Panc1 (cell line): ENCODE results near the gene LZTS3. TPM values are rescaled to one million over a fixed set of nuclear protein-coding genes. Genes with fewer than 3 reads are reported as not detected.

Experiments
- ATAC-seq: fragments of 200-7000 bp; cut with Tn5 transposase; 2 replicates; pipeline ENCODE4 v1.9.1; 2020; ENCODE audit warnings: mild to moderate bottlenecking, moderate library complexity
- BruUV-seq: library from RNA; stranded (reverse); fragments of 400-500 nt; replicated peaks from 2 replicates; lab custom pipeline; 2021; lab: Mats Ljungman, UMichigan
- CTCF ChIA-PET: fragments of 300-600 bp; sonication (Branson Sonifier 250); formaldehyde crosslinking; loops from one replicate; lab custom pipeline; 2022; ENCODE audit warnings: antibody characterized with exemption; lab: Charles Lee
- POLR2A ChIA-PET: fragments of 300-600 bp; sonication (Branson Sonifier 250); formaldehyde crosslinking; loops from one replicate; lab custom pipeline; 2022; ENCODE audit warnings: antibody characterized with exemption; lab: Charles Lee
- DNase-seq: peaks from one replicate; pipeline ENCODE4 v3.0.0-alpha.2; 2010; ENCODE audit warnings: low read depth, low spot score
- H3K27ac ChIP-seq: 2 replicates; pipeline ENCODE4 v1.5.1; 2011; ENCODE audit warnings: mild to moderate bottlenecking, low read length, inconsistent platforms
- H3K27me3 ChIP-seq: fragments of 200-500 bp; sonication (Bioruptor generic); 2 replicates; pipeline ENCODE4 v1.6.0; 2014; ENCODE audit warnings: low read length, inconsistent platforms; ENCODE audit not compliant: control insufficient read depth, insufficient read depth
- H3K36me3 ChIP-seq: fragments of 200-500 bp; sonication (Bioruptor generic); 2 replicates; pipeline ENCODE4 v1.5.1; 2014; ENCODE audit warnings: inconsistent platforms, mild to moderate bottlenecking, low read length, moderate library complexity; ENCODE audit not compliant: control insufficient read depth, insufficient read depth
- H3K4me1 ChIP-seq: 2 replicates; pipeline ENCODE4 v1.5.1; 2011; ENCODE audit warnings: inconsistent platforms, mild to moderate bottlenecking, low read length, moderate library complexity; ENCODE audit not compliant: control insufficient read depth, insufficient read depth
- H3K4me3 ChIP-seq, 2 experiments: 2 replicates each; pipeline ENCODE4 v1.5.1; 2011 to 2012; ENCODE audit warnings: low read depth in 2 of 2, low read length in 2 of 2, mild to moderate bottlenecking in 2 of 2, inconsistent platforms in 1 of 2, moderate library complexity in 1 of 2
- H3K9me3 ChIP-seq: fragments of 200-500 bp; sonication (Bioruptor generic); 2 replicates; pipeline ENCODE4 v1.5.1; 2014; ENCODE audit warnings: low read depth, mild to moderate bottlenecking, inconsistent platforms, low read length, moderate library complexity; ENCODE audit not compliant: control insufficient read depth, insufficient read depth
- POLR2AphosphoS5 ChIP-seq: IDR thresholded peaks from 2 replicates; pipeline ENCODE4 v1.6.1; 2012; ENCODE audit warnings: mild to moderate bottlenecking, low read depth, low read length, moderate library complexity
- SIN3A ChIP-seq: IDR thresholded peaks from 2 replicates; pipeline ENCODE4 v1.6.1; 2012; ENCODE audit warnings: low read depth, mild to moderate bottlenecking, low read length, moderate library complexity, borderline replicate concordance; ENCODE audit not compliant: insufficient read depth
- TCF7L2 ChIP-seq: IDR thresholded peaks from 2 replicates; pipeline ENCODE4 v1.6.1; 2011; ENCODE audit warnings: mild to moderate bottlenecking, low read depth, low read length, inconsistent platforms
- in situ Hi-C: cut with HindIII; loops from 2 replicates; pipeline ENCODE4 v1.10.0; 2016; ENCODE audit warnings: low sequenced_read_pairs, low pct_unique_long_range_greater_than_20kb
- intact Hi-C: fragments of 100-400 bp; cut with micrococcal nuclease; formaldehyde crosslinking; loops from one replicate; pipeline ENCODE4 v1.10.0; 2022; ENCODE audit not compliant: unreplicated experiment
- total RNA-seq: library from RNA; stranded (reverse); gene quantifications from one replicate; pipeline ENCODE4 v1.2.1, GENCODE V29; 2021; ENCODE audit not compliant: unreplicated experiment
- TF ChIP-seq, protein P1 (sequence below), 2 experiments: IDR thresholded peaks; 2 replicates each; pipeline ENCODE4 v1.6.1; 2011 to 2012; ENCODE audit warnings: low read depth in 2 of 2, control low read depth in 1 of 2, low read length in 1 of 2, mild to moderate bottlenecking in 1 of 2, moderate library complexity in 1 of 2; ENCODE audit not compliant: insufficient read depth in 1 of 2
- TF ChIP-seq, protein P2 (sequence below): fragments of 450-650 bp; IDR thresholded peaks from 2 replicates; pipeline ENCODE4 v1.5.1; 2017; ENCODE audit warnings: mild to moderate bottlenecking

The LZTS3 gene
- total RNA-seq, 1 experiment from 2014 or later = 5.2 TPM

DNA sequence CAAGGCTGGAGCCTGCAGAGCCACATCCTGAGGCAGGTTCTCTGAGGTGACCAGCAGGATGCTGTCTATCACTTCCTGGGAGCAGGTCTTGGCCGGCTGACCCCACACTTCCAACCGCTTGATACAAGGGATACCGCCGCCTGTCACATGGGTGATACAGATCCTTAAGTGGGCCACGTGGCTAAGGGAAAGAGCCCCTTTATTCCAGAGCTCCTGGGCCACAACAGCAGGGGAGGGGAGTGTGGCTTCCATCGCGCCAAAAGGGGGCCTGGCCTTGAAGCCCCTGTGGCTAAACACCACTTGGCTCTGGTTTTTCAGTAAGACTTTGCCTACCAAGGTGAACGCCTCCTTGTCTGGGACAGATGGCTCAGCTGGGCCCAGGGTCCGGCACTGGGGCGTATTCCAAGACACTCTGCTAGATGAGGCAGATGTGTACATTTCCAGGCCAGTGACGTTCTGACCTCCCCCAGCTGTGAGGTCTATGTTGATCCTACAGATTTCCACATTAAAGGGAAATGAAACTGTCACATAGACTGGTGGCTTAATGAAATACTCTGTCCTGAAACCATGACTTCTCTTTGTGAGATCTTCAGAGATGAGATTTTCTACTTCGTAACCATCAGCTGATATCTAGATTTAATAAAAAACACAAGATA lies 51.3 kb downstream of the LZTS3 start:
- no peak for ATAC-seq
- ChIA-PET CTCF (no interaction called here), POLR2A (no interaction called here)
- intact Hi-C loops (no loop called here), in situ Hi-C loops (no loop called here)
- BruUV-seq = no TSS peak
- DNase-seq = no peak
- Histone ChIP-seq H3K36me3 (no peaks in the 10 kb centered on the region), H3K4me1 (no peaks in the 10 kb centered on the region), H3K27me3 (no peaks in the 10 kb centered on the region), H3K4me3 (no peak overlapping the region), H3K9me3 (no peaks in the 10 kb centered on the region), H3K27ac (no peak overlapping the region; the same call in 1 of the 2 replicates)
- TF ChIP-seq TCF7L2 = no peak
- TF ChIP-seq, protein P1, sequence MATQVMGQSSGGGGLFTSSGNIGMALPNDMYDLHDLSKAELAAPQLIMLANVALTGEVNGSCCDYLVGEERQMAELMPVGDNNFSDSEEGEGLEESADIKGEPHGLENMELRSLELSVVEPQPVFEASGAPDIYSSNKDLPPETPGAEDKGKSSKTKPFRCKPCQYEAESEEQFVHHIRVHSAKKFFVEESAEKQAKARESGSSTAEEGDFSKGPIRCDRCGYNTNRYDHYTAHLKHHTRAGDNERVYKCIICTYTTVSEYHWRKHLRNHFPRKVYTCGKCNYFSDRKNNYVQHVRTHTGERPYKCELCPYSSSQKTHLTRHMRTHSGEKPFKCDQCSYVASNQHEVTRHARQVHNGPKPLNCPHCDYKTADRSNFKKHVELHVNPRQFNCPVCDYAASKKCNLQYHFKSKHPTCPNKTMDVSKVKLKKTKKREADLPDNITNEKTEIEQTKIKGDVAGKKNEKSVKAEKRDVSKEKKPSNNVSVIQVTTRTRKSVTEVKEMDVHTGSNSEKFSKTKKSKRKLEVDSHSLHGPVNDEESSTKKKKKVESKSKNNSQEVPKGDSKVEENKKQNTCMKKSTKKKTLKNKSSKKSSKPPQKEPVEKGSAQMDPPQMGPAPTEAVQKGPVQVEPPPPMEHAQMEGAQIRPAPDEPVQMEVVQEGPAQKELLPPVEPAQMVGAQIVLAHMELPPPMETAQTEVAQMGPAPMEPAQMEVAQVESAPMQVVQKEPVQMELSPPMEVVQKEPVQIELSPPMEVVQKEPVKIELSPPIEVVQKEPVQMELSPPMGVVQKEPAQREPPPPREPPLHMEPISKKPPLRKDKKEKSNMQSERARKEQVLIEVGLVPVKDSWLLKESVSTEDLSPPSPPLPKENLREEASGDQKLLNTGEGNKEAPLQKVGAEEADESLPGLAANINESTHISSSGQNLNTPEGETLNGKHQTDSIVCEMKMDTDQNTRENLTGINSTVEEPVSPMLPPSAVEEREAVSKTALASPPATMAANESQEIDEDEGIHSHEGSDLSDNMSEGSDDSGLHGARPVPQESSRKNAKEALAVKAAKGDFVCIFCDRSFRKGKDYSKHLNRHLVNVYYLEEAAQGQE (IDR thresholded peaks at IDR 0.05; ENCODE audit: insufficient read depth in 1 of 2, low read depth in 2 of 2, low read length in 1 of 2) = no peak
- no peak for TF ChIP-seq SIN3A
- no peak for TF ChIP-seq POLR2AphosphoS5
- TF ChIP-seq, protein P2, sequence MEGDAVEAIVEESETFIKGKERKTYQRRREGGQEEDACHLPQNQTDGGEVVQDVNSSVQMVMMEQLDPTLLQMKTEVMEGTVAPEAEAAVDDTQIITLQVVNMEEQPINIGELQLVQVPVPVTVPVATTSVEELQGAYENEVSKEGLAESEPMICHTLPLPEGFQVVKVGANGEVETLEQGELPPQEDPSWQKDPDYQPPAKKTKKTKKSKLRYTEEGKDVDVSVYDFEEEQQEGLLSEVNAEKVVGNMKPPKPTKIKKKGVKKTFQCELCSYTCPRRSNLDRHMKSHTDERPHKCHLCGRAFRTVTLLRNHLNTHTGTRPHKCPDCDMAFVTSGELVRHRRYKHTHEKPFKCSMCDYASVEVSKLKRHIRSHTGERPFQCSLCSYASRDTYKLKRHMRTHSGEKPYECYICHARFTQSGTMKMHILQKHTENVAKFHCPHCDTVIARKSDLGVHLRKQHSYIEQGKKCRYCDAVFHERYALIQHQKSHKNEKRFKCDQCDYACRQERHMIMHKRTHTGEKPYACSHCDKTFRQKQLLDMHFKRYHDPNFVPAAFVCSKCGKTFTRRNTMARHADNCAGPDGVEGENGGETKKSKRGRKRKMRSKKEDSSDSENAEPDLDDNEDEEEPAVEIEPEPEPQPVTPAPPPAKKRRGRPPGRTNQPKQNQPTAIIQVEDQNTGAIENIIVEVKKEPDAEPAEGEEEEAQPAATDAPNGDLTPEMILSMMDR = no peak

DNA sequence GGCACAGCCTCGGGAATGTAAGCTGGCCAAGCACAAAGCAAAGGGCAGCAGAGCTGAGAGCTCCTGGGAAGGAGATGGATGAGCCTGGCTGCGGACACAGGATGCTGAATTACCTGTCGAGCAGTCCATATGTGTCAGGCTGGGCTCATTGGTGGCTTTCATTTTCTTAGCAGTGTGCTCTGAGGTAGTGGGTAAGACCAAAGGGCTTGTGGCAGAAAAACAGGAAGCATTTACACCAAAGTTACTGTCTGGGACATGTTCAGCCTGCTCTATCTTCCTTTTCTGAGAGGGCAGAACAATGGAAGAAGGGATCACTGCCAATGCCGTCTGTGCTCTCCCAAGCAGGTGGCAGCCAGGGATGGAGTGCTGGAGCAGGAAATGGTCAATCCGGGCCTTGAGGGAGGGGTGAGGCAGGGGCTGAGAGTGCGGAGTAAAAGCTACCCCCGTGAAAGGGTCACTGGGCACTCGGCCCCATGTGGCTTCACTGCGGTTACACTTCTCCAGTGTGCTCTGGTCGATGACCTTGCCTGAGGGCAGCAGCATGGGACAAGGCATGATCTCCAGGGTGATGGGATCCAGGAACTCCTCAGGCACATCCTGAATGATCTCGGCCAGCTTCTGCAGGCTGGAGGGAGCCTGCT lies 52.0 kb downstream of the LZTS3 start:
- H3K4me3 ChIP-seq = no peak overlapping the region
- ChIA-PET POLR2A (no interaction called here), CTCF (no interaction called here)
- no peaks in the 10 kb centered on the region for H3K36me3 ChIP-seq
- no peaks in the 10 kb centered on the region for H3K4me1 ChIP-seq
- no peaks in the 10 kb centered on the region for H3K27me3 ChIP-seq
- BruUV-seq = no TSS peak
- DNase-seq (no peak), ATAC-seq (0 out of 2 replicates have a peak, but pooled peaks have one; percentile 17)
- no peaks in the 10 kb centered on the region for H3K9me3 ChIP-seq
- no peak overlapping the region for H3K27ac ChIP-seq
- in situ Hi-C loops (no loop called here), intact Hi-C loops (no loop called here)
- TF ChIP-seq POLR2AphosphoS5 (no peak), TCF7L2 (no peak), SIN3A (no peak)
- TF ChIP-seq, protein P1 (IDR thresholded peaks at IDR 0.05; ENCODE audit: insufficient read depth in 1 of 2, low read depth in 2 of 2, low read length in 1 of 2) = no peak
- TF ChIP-seq, protein P2 = no peak
